Fibroblast of lung (primary cell): ENCODE data around the gene CPZ.

Experiments used
- EZH2 ChIP-seq: IDR thresholded peaks from 2 replicates; pipeline ENCODE4 v1.5.1; 2012; ENCODE audit warnings: low read length, control low read depth, mild to moderate bottlenecking; ENCODE audit errors: missing control alignments
- TF ChIP-seq, protein P1 (sequence below), 2 donors: IDR thresholded peaks in 1 of 2; conservative IDR thresholded peaks in 1 of 2; 1 replicate in 1 of 2; 2 replicates in 1 of 2; pipeline ENCODE4 v1.5.1; 2011 to 2012; ENCODE audit warnings: low read length in 2 of 2, control low read depth in 1 of 2, inconsistent platforms in 1 of 2, low read depth in 1 of 2, mild to moderate bottlenecking in 1 of 2

DNA sequence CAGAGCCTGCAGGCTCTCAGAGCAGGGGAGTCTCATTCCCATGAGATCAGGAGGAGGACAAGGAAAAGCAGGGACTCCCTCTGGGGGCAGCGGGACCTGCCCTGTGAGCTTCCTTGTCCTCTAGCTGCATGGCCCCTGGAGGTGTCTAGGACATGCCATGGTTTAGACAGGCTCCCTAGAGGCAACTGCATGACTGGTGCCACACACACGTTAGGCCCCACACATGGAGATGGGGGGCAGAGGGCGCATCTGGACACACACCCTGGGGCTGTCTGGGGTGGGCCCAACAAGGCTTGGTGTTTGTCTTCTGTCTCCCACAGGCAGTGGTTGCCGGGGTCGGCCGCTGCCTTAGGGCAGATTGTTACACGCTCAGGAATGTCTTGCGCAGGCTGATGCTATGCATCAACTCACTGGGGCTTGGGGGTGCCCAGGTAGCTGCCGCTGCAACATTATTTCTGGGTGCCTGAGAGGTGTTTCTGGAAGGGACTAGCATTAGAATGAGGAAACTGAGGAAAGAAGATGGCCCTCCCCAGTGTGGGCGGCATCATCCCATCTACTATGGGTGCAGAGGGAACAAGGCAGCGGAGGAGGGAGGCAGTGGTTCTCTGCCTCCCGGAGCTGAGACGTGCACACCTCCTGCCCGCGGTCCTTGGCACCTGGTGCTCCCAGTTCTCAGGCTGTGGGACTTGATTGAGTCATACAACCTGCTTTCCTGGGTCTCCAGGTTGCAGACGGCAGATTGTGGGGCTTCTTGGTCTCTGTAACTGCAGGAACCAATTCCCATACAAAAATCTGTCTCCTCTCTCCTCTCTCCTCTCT is 44.4 kb upstream of the CPZ start:
- TF ChIP-seq EZH2 = no peak
- TF ChIP-seq, protein P1, sequence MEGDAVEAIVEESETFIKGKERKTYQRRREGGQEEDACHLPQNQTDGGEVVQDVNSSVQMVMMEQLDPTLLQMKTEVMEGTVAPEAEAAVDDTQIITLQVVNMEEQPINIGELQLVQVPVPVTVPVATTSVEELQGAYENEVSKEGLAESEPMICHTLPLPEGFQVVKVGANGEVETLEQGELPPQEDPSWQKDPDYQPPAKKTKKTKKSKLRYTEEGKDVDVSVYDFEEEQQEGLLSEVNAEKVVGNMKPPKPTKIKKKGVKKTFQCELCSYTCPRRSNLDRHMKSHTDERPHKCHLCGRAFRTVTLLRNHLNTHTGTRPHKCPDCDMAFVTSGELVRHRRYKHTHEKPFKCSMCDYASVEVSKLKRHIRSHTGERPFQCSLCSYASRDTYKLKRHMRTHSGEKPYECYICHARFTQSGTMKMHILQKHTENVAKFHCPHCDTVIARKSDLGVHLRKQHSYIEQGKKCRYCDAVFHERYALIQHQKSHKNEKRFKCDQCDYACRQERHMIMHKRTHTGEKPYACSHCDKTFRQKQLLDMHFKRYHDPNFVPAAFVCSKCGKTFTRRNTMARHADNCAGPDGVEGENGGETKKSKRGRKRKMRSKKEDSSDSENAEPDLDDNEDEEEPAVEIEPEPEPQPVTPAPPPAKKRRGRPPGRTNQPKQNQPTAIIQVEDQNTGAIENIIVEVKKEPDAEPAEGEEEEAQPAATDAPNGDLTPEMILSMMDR (conservative IDR thresholded peaks at IDR 0.05 in 1 of 2, IDR thresholded peaks at IDR 0.05 in 1 of 2; ENCODE audit: low read depth in 1 of 2, low read length in 2 of 2) = no peak
